ENCODE measurements around the gene RBM42. TPM values are rescaled to one million over a fixed set of nuclear protein-coding genes. Genes with fewer than 3 reads are reported as not detected.

The RBM42 gene
- total RNA-seq, 4 donors from 2014 or later, result 63.1 to 112 (median 95.2) TPM

DNA sequence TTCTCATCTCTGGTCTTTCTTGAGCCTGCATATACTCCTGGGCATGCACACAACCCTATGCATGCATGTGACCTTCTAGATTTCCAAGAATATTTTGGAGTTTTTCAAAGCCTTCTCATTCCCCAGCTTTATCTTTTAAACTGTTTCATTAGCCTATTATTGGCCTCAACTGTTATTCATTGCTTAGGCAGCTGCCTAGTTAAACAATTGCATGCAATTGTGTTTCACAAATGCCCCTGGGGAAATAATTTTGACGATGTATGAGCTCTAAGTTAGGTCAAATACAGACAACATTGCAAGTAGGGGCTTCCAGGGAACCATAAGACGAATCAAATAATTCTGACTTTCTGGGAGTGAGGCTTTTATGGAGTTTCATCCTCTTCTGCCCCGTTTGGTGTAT lies 35.1 kb downstream of the RBM42 start:
- Histone ChIP-seq H3K36me3 (peaks cover 31 to 73% (median 52%) of the 10 kb centered on the region in 4 donors), H3K27ac (replicated peaks in 1 of 4) (no peak overlapping the region), H3K4me3 (no peak overlapping the region), H3K4me1 (no peaks in the 10 kb centered on the region), H3K9me3 (no peaks in the 10 kb centered on the region), H3K27me3 (no peaks in the 10 kb centered on the region)
- no peak for DNase-seq (ENCODE audit: extremely low spot score)
- TF ChIP-seq POLR2A (IDR thresholded peaks at IDR 0.05; ENCODE audit: low read depth), result no peak
- TF ChIP-seq POLR2AphosphoS5 (IDR thresholded peaks at IDR 0.05), result no peak
- TF ChIP-seq, protein P1, sequence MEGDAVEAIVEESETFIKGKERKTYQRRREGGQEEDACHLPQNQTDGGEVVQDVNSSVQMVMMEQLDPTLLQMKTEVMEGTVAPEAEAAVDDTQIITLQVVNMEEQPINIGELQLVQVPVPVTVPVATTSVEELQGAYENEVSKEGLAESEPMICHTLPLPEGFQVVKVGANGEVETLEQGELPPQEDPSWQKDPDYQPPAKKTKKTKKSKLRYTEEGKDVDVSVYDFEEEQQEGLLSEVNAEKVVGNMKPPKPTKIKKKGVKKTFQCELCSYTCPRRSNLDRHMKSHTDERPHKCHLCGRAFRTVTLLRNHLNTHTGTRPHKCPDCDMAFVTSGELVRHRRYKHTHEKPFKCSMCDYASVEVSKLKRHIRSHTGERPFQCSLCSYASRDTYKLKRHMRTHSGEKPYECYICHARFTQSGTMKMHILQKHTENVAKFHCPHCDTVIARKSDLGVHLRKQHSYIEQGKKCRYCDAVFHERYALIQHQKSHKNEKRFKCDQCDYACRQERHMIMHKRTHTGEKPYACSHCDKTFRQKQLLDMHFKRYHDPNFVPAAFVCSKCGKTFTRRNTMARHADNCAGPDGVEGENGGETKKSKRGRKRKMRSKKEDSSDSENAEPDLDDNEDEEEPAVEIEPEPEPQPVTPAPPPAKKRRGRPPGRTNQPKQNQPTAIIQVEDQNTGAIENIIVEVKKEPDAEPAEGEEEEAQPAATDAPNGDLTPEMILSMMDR (IDR thresholded peaks at IDR 0.05), result no peak
- TF ChIP-seq EP300 (IDR thresholded peaks at IDR 0.05), result no peak
- WGBS, result 84% methylated on average over 3 of the region's 3 CpGs
- intact Hi-C loops (cut with DNase I), result no loop called here

DNA sequence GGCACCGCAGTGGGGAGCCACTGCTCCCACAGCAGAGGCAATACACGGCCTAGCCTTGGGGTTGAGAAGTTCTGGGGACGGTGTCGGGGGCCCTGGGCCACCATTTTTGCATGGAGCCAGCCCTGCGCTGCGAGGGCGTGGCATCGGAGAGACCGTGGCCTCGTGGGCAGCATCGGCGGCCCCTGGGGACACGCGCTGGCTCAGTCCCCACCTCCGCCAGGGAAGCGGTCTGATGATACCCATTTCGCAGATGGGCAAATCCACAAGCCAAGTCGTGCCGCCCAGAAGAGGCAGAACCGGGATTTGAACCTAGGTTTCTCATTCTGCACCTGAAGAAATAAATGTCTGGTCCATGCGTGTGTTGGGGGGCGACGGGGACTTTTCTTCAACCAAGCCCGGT lies 36.3 kb downstream of the RBM42 start:
- Histone ChIP-seq H3K4me1 (no peaks in the 10 kb centered on the region), H3K4me3 (no peak overlapping the region), H3K27ac (replicated peaks in 1 of 4) (no peak overlapping the region), H3K27me3 (no peaks in the 10 kb centered on the region), H3K36me3 (peaks cover 20 to 61% (median 43%) of the 10 kb centered on the region in 4 donors), H3K9me3 (no peaks in the 10 kb centered on the region)
- no peak for TF ChIP-seq POLR2A (IDR thresholded peaks at IDR 0.05; ENCODE audit: low read depth)
- TF ChIP-seq, protein P1 (IDR thresholded peaks at IDR 0.05), result no peak
- intact Hi-C loops (cut with DNase I), result no loop called here
- no peak for DNase-seq (ENCODE audit: extremely low spot score)
- 100% methylated on average over 4 of the region's 24 CpGs for WGBS

DNA sequence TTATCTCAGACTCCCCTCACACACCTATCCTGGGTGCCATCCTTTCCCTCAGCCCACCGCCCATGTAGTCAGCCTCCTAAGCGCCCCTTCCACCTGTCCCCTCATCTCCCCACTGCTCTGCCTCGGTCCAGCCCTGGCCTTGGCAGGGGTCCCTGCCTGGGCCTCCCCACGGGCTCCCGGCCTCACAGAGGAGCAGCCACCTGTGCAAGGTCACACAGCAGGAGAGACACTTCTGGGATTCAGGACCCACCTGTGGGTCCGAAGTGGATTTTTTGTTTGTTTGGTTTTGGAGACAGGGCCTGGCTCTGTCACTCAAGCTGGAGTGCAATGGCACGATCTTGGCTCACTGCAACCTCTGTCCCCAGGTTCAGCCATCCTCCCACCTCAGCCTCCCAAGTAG lies 36.8 kb downstream of the RBM42 start:
- Histone ChIP-seq H3K4me1 (no peaks in the 10 kb centered on the region), H3K4me3 (no peak overlapping the region), H3K36me3 (peaks cover 18 to 57% (median 40%) of the 10 kb centered on the region in 4 donors), H3K27me3 (no peaks in the 10 kb centered on the region), H3K27ac (replicated peaks in 1 of 4) (no peak overlapping the region), H3K9me3 (no peaks in the 10 kb centered on the region)
- intact Hi-C loops (cut with DNase I), result no loop called here
- DNase-seq (ENCODE audit: extremely low spot score), result no peak
- WGBS, result 72% methylated on average over 7 of the region's 7 CpGs
- TF ChIP-seq, protein P1 (IDR thresholded peaks at IDR 0.05), result no peak
- no peak for TF ChIP-seq POLR2AphosphoS5 (IDR thresholded peaks at IDR 0.05)
- no peak for TF ChIP-seq POLR2A (IDR thresholded peaks at IDR 0.05; ENCODE audit: low read depth)
- TF ChIP-seq EP300 (IDR thresholded peaks at IDR 0.05), result no peak

DNA sequence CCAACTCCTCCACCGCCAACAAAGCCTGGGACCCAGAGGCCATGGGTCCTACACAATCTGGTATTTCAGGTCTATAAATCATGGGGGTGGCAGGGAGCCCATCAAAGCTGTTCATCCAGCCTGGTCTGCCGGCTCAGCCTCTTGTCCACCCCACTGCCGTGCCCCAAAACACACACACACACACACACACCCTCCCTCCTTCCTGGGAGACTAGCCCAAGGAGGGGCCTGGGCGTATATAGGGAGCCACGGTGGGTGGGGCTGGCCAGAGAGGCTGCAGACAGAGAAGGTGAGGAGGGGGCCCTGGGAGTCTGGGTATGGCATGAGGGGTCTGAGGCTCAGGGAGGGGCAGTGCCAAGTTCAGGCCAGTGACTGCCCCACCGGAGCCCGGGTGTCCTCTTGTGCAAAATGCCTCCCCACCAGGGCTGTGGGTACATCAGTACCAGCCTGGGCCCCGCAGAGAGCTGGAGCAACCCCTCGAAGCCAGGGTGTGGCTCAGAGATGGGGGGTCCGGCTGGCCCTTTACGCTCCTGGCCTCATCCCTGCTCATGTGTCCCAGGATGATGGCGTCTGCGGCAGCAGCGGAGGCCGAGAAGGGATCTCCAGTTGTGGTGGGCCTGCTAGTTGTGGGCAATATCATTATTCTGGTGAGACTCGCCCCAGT lies 37.5 kb downstream of the RBM42 start, which contains the start of gene UPK1A:
TSS of gene UPK1A (plus strand) at position 267 of the 663 bp plus-strand sequence. CDS start at position 563, 296 bp downstream.
- Histone ChIP-seq H3K36me3 (peaks cover 10 to 49% (median 35%) of the 10 kb centered on the region in 4 donors), H3K27ac (replicated peaks in 1 of 4) (no peak within 1 kb of the TSS), H3K27me3 (no peaks in the 10 kb centered on the region), H3K4me3 (no peak within 1 kb of the TSS), H3K9me3 (no peaks in the 10 kb centered on the region), H3K4me1 (no peaks in the 10 kb centered on the region)
- TF ChIP-seq POLR2AphosphoS5 (IDR thresholded peaks at IDR 0.05) (no peak), EP300 (IDR thresholded peaks at IDR 0.05) (no peak)
- DNase-seq (ENCODE audit: extremely low spot score), result no peak
- 80% methylated on average over 13 of the region's 16 CpGs for WGBS
- intact Hi-C loops (cut with DNase I), result no loop called here

DNA sequence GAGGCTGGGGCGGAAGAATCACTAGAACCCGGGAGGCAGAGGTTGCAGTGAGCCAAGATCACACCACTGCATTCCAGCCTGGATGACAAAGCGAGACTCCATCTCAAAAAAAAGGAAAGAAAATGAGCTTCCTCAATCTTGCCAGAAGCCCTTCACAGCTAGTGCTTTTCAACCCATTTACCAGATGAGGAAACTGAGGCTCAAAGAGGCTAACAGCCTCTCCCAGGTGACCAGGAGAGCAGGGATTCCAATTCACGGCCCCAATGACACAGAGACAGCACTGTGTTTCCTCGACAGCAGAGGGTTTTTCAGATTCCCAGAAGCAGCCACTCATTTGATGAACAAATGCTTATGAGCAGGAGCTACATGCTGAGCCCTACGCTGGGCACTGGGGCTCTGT lies 40.7 kb downstream of the RBM42 start:
- TF ChIP-seq POLR2A (IDR thresholded peaks at IDR 0.05; ENCODE audit: low read depth), result no peak
- no peak for TF ChIP-seq EP300 (IDR thresholded peaks at IDR 0.05)
- TF ChIP-seq, protein P1 (IDR thresholded peaks at IDR 0.05), result no peak
- no peak for TF ChIP-seq POLR2AphosphoS5 (IDR thresholded peaks at IDR 0.05)
- DNase-seq (ENCODE audit: extremely low spot score), result no peak
- Histone ChIP-seq H3K27ac (replicated peaks in 1 of 4) (no peak overlapping the region), H3K9me3 (no peaks in the 10 kb centered on the region), H3K36me3 (peaks cover 0 to 17% (median 9%) of the 10 kb centered on the region in 4 donors), H3K27me3 (peaks cover 0 to 28% (median 8%) of the 10 kb centered on the region in 4 donors), H3K4me1 (peaks cover 3 to 10% (median 8%) of the 10 kb centered on the region in 4 donors), H3K4me3 (no peak overlapping the region)
- WGBS, result 83% methylated on average over 6 of the region's 6 CpGs
- intact Hi-C loops (cut with DNase I), result no loop called here
